ENCODE results near the gene ACBD7.

ACBD7 gene

GRCh38 chr10:15121707-15122106, 33.1 kb upstream of the ACBD7 start:
- no peak for TF ChIP-seq Cebpa-rat (IDR thresholded peaks at IDR 0.05)
- Histone ChIP-seq H3K4me3 (no peak overlapping the region), H3K4me1 (peaks cover 20% of the 10 kb centered on the region), H3K36me3 (peaks cover 53% of the 10 kb centered on the region), H3K9ac (no peak overlapping the region), H4K20me1 (no peaks in the 10 kb centered on the region), H3K4me2 (no peak overlapping the region), H3K9me3 (peaks cover 4% of the 10 kb centered on the region), H3K27ac (no peak overlapping the region), H3K27me3 (no peaks in the 10 kb centered on the region)

DNA sequence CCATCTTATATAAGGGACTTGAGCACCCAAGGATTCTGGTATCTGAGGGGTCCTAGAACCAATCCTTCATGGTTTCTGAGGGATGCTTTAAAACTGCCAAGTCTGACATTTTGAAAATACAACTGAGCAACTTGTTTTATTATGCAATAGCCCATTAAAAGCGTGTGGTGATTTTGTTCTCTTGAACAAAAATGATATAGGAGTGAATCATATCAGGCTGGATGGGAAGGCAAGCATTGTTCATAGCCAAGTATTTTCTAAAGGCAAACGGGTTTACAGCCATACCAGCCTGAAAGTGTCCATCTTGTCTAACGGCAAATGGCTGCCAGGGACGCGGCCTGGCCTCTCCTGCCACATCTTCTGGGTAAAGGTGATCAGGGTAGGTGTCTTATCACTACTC, 31.9 kb upstream of the ACBD7 start:
- no peaks in the 10 kb centered on the region for H4K20me1 ChIP-seq
- H3K4me3 ChIP-seq = no peak overlapping the region
- H3K4me1 ChIP-seq = peaks cover 20% of the 10 kb centered on the region
- H3K4me2 ChIP-seq = no peak overlapping the region
- H3K27ac ChIP-seq = no peak overlapping the region
- H3K27me3 ChIP-seq = no peaks in the 10 kb centered on the region
- peaks cover 51% of the 10 kb centered on the region for H3K36me3 ChIP-seq
- H3K9ac ChIP-seq = no peak overlapping the region
- peaks cover 11% of the 10 kb centered on the region for H3K9me3 ChIP-seq
- TF ChIP-seq Cebpa-rat (IDR thresholded peaks at IDR 0.05) = no peak

DNA sequence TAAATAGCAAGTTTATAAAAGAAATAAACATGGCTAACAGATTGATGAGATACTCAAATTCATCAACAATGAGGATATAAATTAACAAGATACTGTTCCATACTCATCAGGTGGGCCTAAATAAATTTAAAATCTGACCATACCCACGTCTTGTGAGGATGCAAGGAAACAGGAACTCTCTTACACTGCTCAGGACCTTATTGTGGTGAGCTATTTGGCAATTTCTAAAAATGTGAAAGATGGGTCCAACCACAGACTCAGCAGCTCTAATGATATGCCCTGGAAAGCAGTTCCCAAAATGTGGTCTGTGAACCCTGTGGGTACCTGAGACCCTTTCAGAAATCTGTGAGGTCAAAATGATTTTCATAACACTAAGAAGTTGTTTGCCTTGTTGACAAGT, 30.0 kb upstream of the ACBD7 start:
- Histone ChIP-seq H3K27me3 (no peaks in the 10 kb centered on the region), H3K9me3 (peaks cover 11% of the 10 kb centered on the region), H3K27ac (no peak overlapping the region), H4K20me1 (no peaks in the 10 kb centered on the region), H3K4me2 (no peak overlapping the region), H3K36me3 (peaks cover 56% of the 10 kb centered on the region), H3K9ac (no peak overlapping the region), H3K4me1 (peaks cover 16% of the 10 kb centered on the region), H3K4me3 (no peak overlapping the region)
- TF ChIP-seq Cebpa-rat (IDR thresholded peaks at IDR 0.05) = no peak

DNA sequence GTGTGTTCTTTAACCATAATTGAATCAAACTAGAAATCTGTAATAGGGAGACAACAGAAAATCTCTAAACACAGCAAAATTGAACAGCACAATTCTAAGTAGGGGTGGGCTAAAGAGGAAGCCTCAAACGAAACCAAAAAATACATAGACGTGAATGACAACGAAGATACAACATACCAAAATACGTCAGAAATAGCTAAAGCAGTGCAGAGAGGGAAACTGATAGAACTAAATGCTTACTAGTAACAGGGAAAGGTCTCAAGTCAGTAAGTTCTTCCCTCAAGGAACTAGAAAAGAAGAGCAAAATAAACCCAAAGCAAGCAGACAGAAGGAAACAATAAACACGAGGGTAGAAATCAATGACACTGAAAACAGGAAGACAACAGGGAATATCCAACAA, 27.6 kb upstream of the ACBD7 start:
- Histone ChIP-seq H3K36me3 (peaks cover 66% of the 10 kb centered on the region), H4K20me1 (no peaks in the 10 kb centered on the region), H3K27me3 (no peaks in the 10 kb centered on the region), H3K9ac (no peak overlapping the region), H3K4me3 (no peak overlapping the region), H3K9me3 (peaks cover 11% of the 10 kb centered on the region), H3K27ac (no peak overlapping the region), H3K4me1 (peaks cover 9% of the 10 kb centered on the region), H3K4me2 (no peak overlapping the region)
- TF ChIP-seq Cebpa-rat (IDR thresholded peaks at IDR 0.05) = no peak

DNA sequence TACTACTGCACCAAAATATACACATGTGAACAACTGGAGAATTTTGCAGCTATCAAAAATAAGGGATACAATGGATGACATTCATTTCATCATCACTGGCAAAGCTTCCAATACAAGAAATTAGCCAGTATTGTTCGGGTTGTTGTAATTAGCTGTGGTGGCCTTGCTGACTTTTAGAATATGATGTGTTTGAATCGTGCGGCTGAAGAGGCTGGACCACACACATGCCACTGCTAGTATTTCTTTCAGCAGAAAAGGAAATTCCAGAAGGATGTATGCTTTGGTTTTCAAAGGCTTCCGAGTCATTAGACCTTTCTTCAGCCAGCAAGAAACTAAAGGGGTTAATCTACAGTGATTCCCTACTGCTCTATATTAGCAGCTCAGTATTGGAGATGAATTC, 25.2 kb upstream of the ACBD7 start:
- Histone ChIP-seq H3K4me1 (peaks cover 7% of the 10 kb centered on the region), H4K20me1 (no peaks in the 10 kb centered on the region), H3K9me3 (peaks cover 8% of the 10 kb centered on the region), H3K4me2 (no peak overlapping the region), H3K4me3 (no peak overlapping the region), H3K36me3 (peaks cover 70% of the 10 kb centered on the region), H3K27ac (no peak overlapping the region), H3K27me3 (no peaks in the 10 kb centered on the region), H3K9ac (no peak overlapping the region)
- no peak for TF ChIP-seq Cebpa-rat (IDR thresholded peaks at IDR 0.05)

GRCh38 chr10:15112657-15113056, 24.1 kb upstream of the ACBD7 start:
- TF ChIP-seq Cebpa-rat (IDR thresholded peaks at IDR 0.05) = no peak
- Histone ChIP-seq H3K4me2 (no peak overlapping the region), H3K4me3 (no peak overlapping the region), H3K9me3 (peaks cover 8% of the 10 kb centered on the region), H3K4me1 (no peaks in the 10 kb centered on the region), H3K36me3 (peaks cover 78% of the 10 kb centered on the region), H4K20me1 (no peaks in the 10 kb centered on the region), H3K9ac (no peak overlapping the region), H3K27me3 (no peaks in the 10 kb centered on the region), H3K27ac (no peak overlapping the region)

DNA sequence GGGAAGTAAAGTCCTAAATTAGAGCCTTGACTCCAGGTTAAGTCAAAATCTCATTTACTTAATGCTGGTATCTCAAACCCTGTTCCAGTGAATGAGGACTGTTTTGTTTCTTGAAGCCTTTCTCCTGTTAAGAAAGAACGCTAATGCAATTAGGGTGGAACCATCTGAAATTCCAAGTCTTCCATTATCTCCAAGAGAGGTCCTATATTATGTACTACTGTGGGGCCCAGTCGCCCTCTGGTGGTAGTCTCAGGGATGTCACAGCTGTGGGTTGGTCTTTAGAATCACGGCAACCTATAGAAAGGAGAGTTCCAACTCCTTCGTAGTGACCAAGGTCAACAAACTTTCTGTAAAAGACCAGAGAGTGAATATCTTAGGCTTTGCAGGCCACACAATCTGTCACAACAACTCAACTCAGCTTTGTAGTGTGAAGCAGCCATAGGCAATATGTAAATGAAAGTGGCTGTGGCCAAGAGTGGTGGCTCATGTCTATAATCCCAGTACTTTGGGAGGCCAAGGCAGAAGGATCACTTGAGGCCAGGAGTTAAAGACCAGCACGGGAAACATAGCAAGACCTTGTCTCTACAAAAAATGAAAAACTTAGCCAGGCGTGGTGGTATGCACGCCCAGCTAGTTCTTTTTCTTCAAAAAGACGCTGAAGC, 17.9 kb upstream of the ACBD7 start:
- no peak for TF ChIP-seq Cebpa-rat (IDR thresholded peaks at IDR 0.05)
- Histone ChIP-seq H3K27ac (no peak overlapping the region), H3K4me3 (no peak overlapping the region), H4K20me1 (peaks cover 44% of the 10 kb centered on the region), H3K4me2 (no peak overlapping the region), H3K9ac (no peak overlapping the region; the same call in 1 of the 2 replicates), H3K36me3 (peaks cover 91% of the 10 kb centered on the region), H3K27me3 (no peaks in the 10 kb centered on the region), H3K9me3 (no peaks in the 10 kb centered on the region), H3K4me1 (no peaks in the 10 kb centered on the region)

- H3K27ac ChIP-seq = no peak overlapping the region
- no peaks in the 10 kb centered on the region for H3K27me3 ChIP-seq
- no peak for TF ChIP-seq Cebpa-rat (IDR thresholded peaks at IDR 0.05)
- peaks cover 73% of the 10 kb centered on the region for H4K20me1 ChIP-seq
- peaks cover 92% of the 10 kb centered on the region for H3K36me3 ChIP-seq
- H3K9me3 ChIP-seq = no peaks in the 10 kb centered on the region
- no peak overlapping the region for H3K9ac ChIP-seq
- H3K4me1 ChIP-seq = peaks cover 15% of the 10 kb centered on the region
- H3K4me3 ChIP-seq = no peak overlapping the region
- no peak overlapping the region for H3K4me2 ChIP-seq
These were observed 14.9 kb upstream of the ACBD7 start for GRCh38 chr10:15103513-15103912.

DNA sequence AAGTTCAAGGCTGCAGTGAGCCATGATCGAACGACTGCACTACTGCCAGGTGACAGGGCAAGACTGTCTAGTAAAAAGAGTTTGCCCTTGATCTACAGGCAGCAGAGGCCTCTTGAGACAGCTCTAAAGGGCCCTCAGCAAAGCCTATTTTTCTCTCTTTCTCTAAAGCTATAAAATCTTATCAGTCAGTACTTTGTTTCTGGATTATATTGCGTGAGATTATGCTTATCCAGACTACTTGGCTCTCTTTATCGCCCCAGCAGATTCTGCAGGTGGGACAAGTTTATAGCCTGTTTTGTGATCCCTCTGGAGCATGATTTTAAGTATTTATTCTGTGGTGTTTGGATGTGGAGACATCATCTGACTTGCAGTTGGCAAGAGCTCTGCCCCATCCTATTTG, 11.3 kb upstream of the ACBD7 start:
- Histone ChIP-seq H4K20me1 (peaks cover 61% of the 10 kb centered on the region), H3K9me3 (no peaks in the 10 kb centered on the region), H3K27ac (no peak overlapping the region), H3K27me3 (no peaks in the 10 kb centered on the region), H3K9ac (peak overlapping the region; percentile 93; the same call in 1 of the 2 replicates), H3K4me2 (0 out of 2 replicates have a peak overlapping the region, but pooled peaks have one; percentile 78), H3K36me3 (peaks cover 61% of the 10 kb centered on the region), H3K4me3 (no peak overlapping the region), H3K4me1 (peaks cover 28% of the 10 kb centered on the region)
- TF ChIP-seq Cebpa-rat (IDR thresholded peaks at IDR 0.05) = no peak

DNA sequence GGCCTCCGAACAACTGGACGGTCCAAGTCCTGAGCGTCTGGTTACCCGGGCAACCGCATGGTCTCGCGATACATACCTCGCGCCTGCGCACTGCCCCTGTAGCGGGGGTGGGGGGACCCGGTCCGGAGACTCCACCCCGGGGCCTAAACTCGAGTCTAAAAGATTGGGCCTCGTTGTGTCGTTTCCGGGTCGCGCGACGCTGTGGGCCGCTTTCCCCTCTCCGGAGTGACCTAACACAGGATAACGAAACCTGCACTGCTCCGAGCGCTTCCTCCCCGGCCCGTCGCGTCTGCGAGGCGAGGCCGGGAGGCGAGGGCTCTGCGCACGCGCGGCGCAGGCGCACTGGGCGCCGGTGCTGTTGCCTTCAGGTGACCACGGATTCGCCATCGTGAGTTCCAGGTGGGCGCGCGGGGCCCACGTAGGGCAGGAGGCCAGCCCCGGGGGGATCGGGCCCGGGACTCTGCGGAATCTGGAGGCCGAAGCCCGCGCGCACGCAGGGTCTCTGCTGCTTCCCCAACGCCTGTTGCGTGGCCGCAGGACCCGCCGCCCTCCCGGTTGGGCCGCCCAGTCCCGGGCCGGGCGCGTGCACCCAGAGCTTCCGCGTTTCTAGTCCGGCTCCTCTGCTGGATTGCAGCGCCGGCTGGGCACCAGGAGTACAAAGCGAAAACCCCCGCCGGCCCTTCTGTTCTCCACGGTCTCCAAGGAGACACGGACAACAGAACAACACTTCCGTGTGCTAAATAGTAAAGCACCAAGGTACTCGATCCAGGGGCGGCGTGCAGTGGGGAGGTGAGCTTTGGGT, 8.6 kb upstream of the ACBD7 start, which contains the start of gene RPP38:
TSS of gene RPP38 (plus strand) at position 345 of the 802 bp plus-strand sequence. CDS start 5,960 bp downstream, outside the sequence.
- no peak for TF ChIP-seq Cebpa-rat (IDR thresholded peaks at IDR 0.05)

More for the DNA sequence above, 8.6 kb upstream of the ACBD7 start, which contains the start of gene RPP38:
- Histone ChIP-seq H3K4me2 (peak within 1 kb of the TSS; percentile 78), H3K4me3 (peak within 1 kb of the TSS; percentile 91), H3K27ac (peak within 1 kb of the TSS; percentile 96), H3K4me1 (peaks cover 28% of the 10 kb centered on the region), H4K20me1 (peaks cover 37% of the 10 kb centered on the region), H3K36me3 (peaks cover 34% of the 10 kb centered on the region), H3K27me3 (no peaks in the 10 kb centered on the region), H3K9ac (peak within 1 kb of the TSS; percentile 93), H3K9me3 (no peaks in the 10 kb centered on the region)
